ENCODE results near the gene HCN1.
"Not testable (repeated sequence)": the region's sequence is repeated elsewhere in the genome, so short reads cannot be mapped to it uniquely, and the experiment has no call there.

HCN1 gene

GRCh38 chr5:45622365-45622764, 73.8 kb downstream of the HCN1 start:
- no peak for DNase-seq

- DNase-seq: no peak
These were observed 78.2 kb downstream of the HCN1 start for GRCh38 chr5:45617859-45618416.

- no peak for DNase-seq
These were observed 86.5 kb downstream of the HCN1 start for GRCh38 chr5:45609661-45610060.

GRCh38 chr5:45604092-45604491, 92.1 kb downstream of the HCN1 start:
- no peak for DNase-seq

GRCh38 chr5:45601424-45601823, 94.8 kb downstream of the HCN1 start:
- no peak for DNase-seq

GRCh38 chr5:45596320-45596719, 99.9 kb downstream of the HCN1 start:
- DNase-seq: no peak

- DNase-seq: not testable (repeated sequence)
These were observed 110.2 kb downstream of the HCN1 start for GRCh38 chr5:45586001-45586400.

GRCh38 chr5:45578270-45578669, 117.9 kb downstream of the HCN1 start:
- peak in 4 of 56 donors; percentile 0 to 53 (median 2) for DNase-seq

GRCh38 chr5:45568813-45569212, 127.4 kb downstream of the HCN1 start:
- DNase-seq: no peak

GRCh38 chr5:45542421-45542820, 153.8 kb downstream of the HCN1 start:
- no peak for DNase-seq

GRCh38 chr5:45533663-45534062, 162.5 kb downstream of the HCN1 start:
- DNase-seq: no peak

GRCh38 chr5:45532826-45533624, 163.2 kb downstream of the HCN1 start:
- DNase-seq: no peak

- peak in 1 of 56 donors; percentile 5 for DNase-seq
These were observed 175.1 kb downstream of the HCN1 start for GRCh38 chr5:45521067-45521466.

GRCh38 chr5:45512521-45512920, 183.7 kb downstream of the HCN1 start:
- DNase-seq: no peak

- DNase-seq: no peak
These were observed 186.8 kb downstream of the HCN1 start for GRCh38 chr5:45509371-45509770.

GRCh38 chr5:45508135-45508534, 188.0 kb downstream of the HCN1 start:
- no peak for DNase-seq

GRCh38 chr5:45507178-45507577, 189.0 kb downstream of the HCN1 start:
- DNase-seq: peak in 14 of 56 donors; percentile 0 to 37 (median 4)

GRCh38 chr5:45499006-45499405, 197.2 kb downstream of the HCN1 start:
- not testable (repeated sequence) for DNase-seq

GRCh38 chr5:45491368-45491767, 204.8 kb downstream of the HCN1 start:
- no peak for DNase-seq

- no peak for DNase-seq
These were observed 211.4 kb downstream of the HCN1 start for GRCh38 chr5:45484781-45485180.

GRCh38 chr5:45454114-45454513, 242.1 kb downstream of the HCN1 start:
- DNase-seq: peak in 14 of 56 donors; percentile 0 to 37 (median 8)

GRCh38 chr5:45444856-45445255, 251.3 kb downstream of the HCN1 start:
- not testable (repeated sequence) for DNase-seq

GRCh38 chr5:45440466-45440865, 255.7 kb downstream of the HCN1 start:
- DNase-seq: peak in 1 of 56 donors; percentile 6
